HG02642 (cell line): ENCODE data around the gene HESX1.

Experiments
- ATAC-seq: cut with Tn5 transposase; IDR thresholded peaks from one replicate; pipeline ENCODE4 v1.9.1; 2021; ENCODE audit warnings: mild to moderate bottlenecking; ENCODE audit not compliant: unreplicated experiment, poor library complexity

Gene HESX1

GRCh38 chr3:57199895-57200297, at the start of gene HESX1:
Gene HESX1 (minus strand): TSS chr3:57199978. CDS start chr3:57199918, 60 bp downstream.
- no peak for ATAC-seq

GRCh38 chr3:57244946-57245345, 45.2 kb upstream of the HESX1 start:
- no peak for ATAC-seq

GRCh38 chr3:57234613-57235575, 35.1 kb upstream of the HESX1 start:
- no peak for ATAC-seq

GRCh38 chr3:57233799-57234198, 34.0 kb upstream of the HESX1 start:
- no peak for ATAC-seq

GRCh38 chr3:57230006-57230405, 30.2 kb upstream of the HESX1 start:
- ATAC-seq: no peak

- peak; percentile 51 for ATAC-seq
Observed at GRCh38 chr3:57227930-57228751, 28.4 kb upstream of the HESX1 start.

- ATAC-seq: peak; percentile 91
Observed at GRCh38 chr3:57227204-57227929, 27.6 kb upstream of the HESX1 start, which contains the start of gene APPL1. Gene APPL1 (plus strand): TSS chr3:57227729. CDS start chr3:57227884, 155 bp downstream.

GRCh38 chr3:57226176-57226575, 26.4 kb upstream of the HESX1 start:
- ATAC-seq: no peak

GRCh38 chr3:57224856-57225255, 25.1 kb upstream of the HESX1 start:
- ATAC-seq: no peak

- no peak for ATAC-seq
Observed at GRCh38 chr3:57221883-57222282, 22.1 kb upstream of the HESX1 start.

- no peak for ATAC-seq
Observed at GRCh38 chr3:57206423-57206822, 6.6 kb upstream of the HESX1 start.

- ATAC-seq: no peak
Observed at GRCh38 chr3:57194641-57195040, 5.1 kb downstream of the HESX1 start.

GRCh38 chr3:57192028-57192427, 7.8 kb downstream of the HESX1 start:
- no peak for ATAC-seq

GRCh38 chr3:57184526-57184925, 15.3 kb downstream of the HESX1 start:
- ATAC-seq: no peak

- ATAC-seq: no peak
Observed at GRCh38 chr3:57179580-57180410, 20.0 kb downstream of the HESX1 start.

GRCh38 chr3:57176045-57176444, 23.7 kb downstream of the HESX1 start:
- no peak for ATAC-seq

GRCh38 chr3:57173687-57174086, 26.1 kb downstream of the HESX1 start:
- no peak for ATAC-seq

GRCh38 chr3:57170946-57171345, 28.8 kb downstream of the HESX1 start:
- no peak for ATAC-seq

- peak; percentile 77 for ATAC-seq
Observed at GRCh38 chr3:57169872-57170623, 29.7 kb downstream of the HESX1 start.
